ENCODE results near the gene DYDC2.

DNA sequence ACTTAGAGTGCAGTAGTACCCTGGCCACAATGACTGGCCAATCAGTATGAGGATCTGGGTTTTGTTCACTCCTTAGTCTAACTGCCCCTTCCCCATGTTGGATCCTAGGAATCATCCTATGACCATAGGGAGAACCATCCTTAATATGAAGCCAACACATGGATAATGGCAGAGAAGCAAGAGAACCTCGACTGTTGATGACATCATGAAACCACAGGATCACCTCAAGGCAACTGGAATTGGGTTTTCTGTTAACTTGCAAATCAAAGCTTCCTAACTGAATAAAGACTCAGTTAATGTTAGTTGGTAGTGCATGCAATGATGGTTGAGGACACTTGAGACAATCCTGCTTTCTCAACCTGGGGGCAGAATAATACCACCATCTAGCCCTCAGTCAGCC, 48.5 kb downstream of the DYDC2 start:
- TF ChIP-seq, protein P1, sequence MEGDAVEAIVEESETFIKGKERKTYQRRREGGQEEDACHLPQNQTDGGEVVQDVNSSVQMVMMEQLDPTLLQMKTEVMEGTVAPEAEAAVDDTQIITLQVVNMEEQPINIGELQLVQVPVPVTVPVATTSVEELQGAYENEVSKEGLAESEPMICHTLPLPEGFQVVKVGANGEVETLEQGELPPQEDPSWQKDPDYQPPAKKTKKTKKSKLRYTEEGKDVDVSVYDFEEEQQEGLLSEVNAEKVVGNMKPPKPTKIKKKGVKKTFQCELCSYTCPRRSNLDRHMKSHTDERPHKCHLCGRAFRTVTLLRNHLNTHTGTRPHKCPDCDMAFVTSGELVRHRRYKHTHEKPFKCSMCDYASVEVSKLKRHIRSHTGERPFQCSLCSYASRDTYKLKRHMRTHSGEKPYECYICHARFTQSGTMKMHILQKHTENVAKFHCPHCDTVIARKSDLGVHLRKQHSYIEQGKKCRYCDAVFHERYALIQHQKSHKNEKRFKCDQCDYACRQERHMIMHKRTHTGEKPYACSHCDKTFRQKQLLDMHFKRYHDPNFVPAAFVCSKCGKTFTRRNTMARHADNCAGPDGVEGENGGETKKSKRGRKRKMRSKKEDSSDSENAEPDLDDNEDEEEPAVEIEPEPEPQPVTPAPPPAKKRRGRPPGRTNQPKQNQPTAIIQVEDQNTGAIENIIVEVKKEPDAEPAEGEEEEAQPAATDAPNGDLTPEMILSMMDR (IDR thresholded peaks at IDR 0.05) = no peak
- TF ChIP-seq REST (IDR thresholded peaks at IDR 0.05; ENCODE audit: insufficient read depth in 1 of 2, low read depth in 2 of 2, low read length in 1 of 2) = no peak
- TF ChIP-seq SIN3A (IDR thresholded peaks at IDR 0.05; ENCODE audit: borderline replicate concordance, insufficient read depth, low read depth, low read length) = no peak
- TF ChIP-seq POLR2AphosphoS5 (IDR thresholded peaks at IDR 0.05; ENCODE audit: low read depth, low read length) = no peak
